Stimulated activated naive CD8-positive, alpha-beta T cell treated with anti-CD3 and anti-CD28 coated beads, Interleukin-15, Interleukin-2, amounts not matched to agents 100 ng/mL and 50 ng/mL, for 24 hours (primary cell): ENCODE data around the gene CTPS2.

Source experiments
- H3K27ac Mint-ChIP-seq: one replicate; pipeline ENCODE4 v1.8.0; 2021; ENCODE audit warnings: mild to moderate bottlenecking, mixed read lengths
- H3K27me3 Mint-ChIP-seq: one replicate; pipeline ENCODE4 v1.8.0; 2021; ENCODE audit warnings: mixed read lengths
- H3K36me3 Mint-ChIP-seq: one replicate; pipeline ENCODE4 v1.8.0; 2021; ENCODE audit warnings: low read depth, mixed read lengths
- H3K4me1 Mint-ChIP-seq: one replicate; pipeline ENCODE4 v1.8.0; 2021; ENCODE audit warnings: low read depth, mixed read lengths
- H3K4me3 Mint-ChIP-seq: one replicate; pipeline ENCODE4 v1.8.0; 2021; ENCODE audit warnings: mild to moderate bottlenecking, mixed read lengths
- H3K9me3 Mint-ChIP-seq: one replicate; pipeline ENCODE4 v1.8.0; 2021; ENCODE audit warnings: mixed read lengths

CTPS2 gene

GRCh38 chrX:16696956-16697355 lies 15.5 kb downstream of the CTPS2 start:
- Mint-ChIP-seq H3K4me3 (no peak overlapping the region), H3K27ac (no peak overlapping the region), H3K4me1 (no peaks in the 10 kb centered on the region), H3K36me3 (no peaks in the 10 kb centered on the region), H3K9me3 (no peaks in the 10 kb centered on the region), H3K27me3 (no peaks in the 10 kb centered on the region)

DNA sequence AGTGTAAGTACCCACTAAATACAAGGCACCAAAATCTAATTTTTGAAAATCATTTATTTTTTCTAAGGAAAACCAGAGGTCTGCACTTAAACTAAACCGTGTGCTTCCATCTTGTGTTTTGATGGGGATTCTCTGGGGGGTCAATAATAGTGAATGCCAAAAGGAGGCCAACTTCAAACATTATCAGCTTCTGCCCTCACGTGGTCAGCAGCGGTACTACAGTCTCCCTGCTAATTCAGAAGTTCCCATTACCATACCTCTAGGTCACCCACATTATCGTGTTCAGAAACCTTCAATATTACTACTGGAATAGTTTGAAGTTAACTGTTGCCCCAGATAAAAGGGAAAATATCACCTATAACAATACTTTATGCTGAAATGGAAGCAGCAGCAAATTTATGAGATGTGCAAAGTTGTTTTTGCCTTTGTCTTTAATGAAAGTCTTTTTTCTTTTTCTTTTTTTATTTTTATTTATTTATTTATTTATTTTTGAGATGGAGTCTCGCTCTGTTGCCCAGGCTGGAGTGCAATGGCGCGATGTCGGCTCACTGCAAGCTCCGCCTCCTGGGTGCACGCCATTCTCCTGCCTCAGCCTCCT lies 17.3 kb downstream of the CTPS2 start:
- Mint-ChIP-seq H3K4me1 (no peaks in the 10 kb centered on the region), H3K4me3 (no peak overlapping the region), H3K27ac (no peak overlapping the region), H3K36me3 (peaks cover 5% of the 10 kb centered on the region), H3K9me3 (no peaks in the 10 kb centered on the region), H3K27me3 (no peaks in the 10 kb centered on the region)

- Mint-ChIP-seq H3K36me3 (peaks cover 5% of the 10 kb centered on the region), H3K27me3 (no peaks in the 10 kb centered on the region), H3K27ac (no peak overlapping the region), H3K4me3 (no peak overlapping the region), H3K9me3 (no peaks in the 10 kb centered on the region), H3K4me1 (no peaks in the 10 kb centered on the region)
These were observed 25.0 kb downstream of the CTPS2 start for GRCh38 chrX:16687514-16687913.

- H3K27me3 Mint-ChIP-seq = no peaks in the 10 kb centered on the region
- no peaks in the 10 kb centered on the region for H3K9me3 Mint-ChIP-seq
- H3K4me3 Mint-ChIP-seq = no peak overlapping the region
- H3K4me1 Mint-ChIP-seq = no peaks in the 10 kb centered on the region
- H3K27ac Mint-ChIP-seq = no peak overlapping the region
- peaks cover under 1% of the 10 kb centered on the region for H3K36me3 Mint-ChIP-seq
These were observed 29.3 kb downstream of the CTPS2 start for GRCh38 chrX:16683007-16683664.

GRCh38 chrX:16678689-16679088 lies 33.8 kb downstream of the CTPS2 start:
- Mint-ChIP-seq H3K4me1 (no peaks in the 10 kb centered on the region), H3K27me3 (no peaks in the 10 kb centered on the region), H3K36me3 (peaks cover 11% of the 10 kb centered on the region), H3K4me3 (no peak overlapping the region), H3K9me3 (no peaks in the 10 kb centered on the region), H3K27ac (no peak overlapping the region)

GRCh38 chrX:16671005-16671404 lies 41.5 kb downstream of the CTPS2 start:
- Mint-ChIP-seq H3K4me1 (no peaks in the 10 kb centered on the region), H3K27ac (no peak overlapping the region), H3K4me3 (no peak overlapping the region)

DNA sequence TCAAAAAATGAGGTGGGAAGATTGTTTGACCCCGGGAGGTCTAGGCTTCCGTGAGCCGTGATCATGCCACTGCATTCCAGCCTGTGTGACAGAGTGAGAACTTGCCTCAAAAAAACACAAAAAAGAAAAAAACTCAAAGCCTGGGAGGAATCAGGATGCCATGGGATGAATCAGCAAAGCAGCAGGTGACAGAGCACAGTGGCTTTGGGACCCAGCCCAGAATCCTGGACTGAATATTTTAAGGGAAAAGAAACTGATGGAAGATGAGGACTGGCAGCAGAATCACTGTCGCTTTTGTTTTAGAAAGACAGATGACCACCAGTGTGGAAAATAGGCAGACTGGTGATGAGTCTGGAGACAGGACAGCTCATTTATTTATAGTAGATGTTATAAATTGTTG lies 45.9 kb downstream of the CTPS2 start:
- Mint-ChIP-seq H3K4me1 (peaks cover 5% of the 10 kb centered on the region), H3K36me3 (peaks cover 4% of the 10 kb centered on the region), H3K27me3 (no peaks in the 10 kb centered on the region), H3K4me3 (no peak overlapping the region), H3K9me3 (no peaks in the 10 kb centered on the region), H3K27ac (no peak overlapping the region)

More at GRCh38 chrX:16671005-16671404, 41.5 kb downstream of the CTPS2 start:
- H3K9me3 Mint-ChIP-seq = no peaks in the 10 kb centered on the region
- H3K36me3 Mint-ChIP-seq = no peaks in the 10 kb centered on the region
- no peaks in the 10 kb centered on the region for H3K27me3 Mint-ChIP-seq

DNA sequence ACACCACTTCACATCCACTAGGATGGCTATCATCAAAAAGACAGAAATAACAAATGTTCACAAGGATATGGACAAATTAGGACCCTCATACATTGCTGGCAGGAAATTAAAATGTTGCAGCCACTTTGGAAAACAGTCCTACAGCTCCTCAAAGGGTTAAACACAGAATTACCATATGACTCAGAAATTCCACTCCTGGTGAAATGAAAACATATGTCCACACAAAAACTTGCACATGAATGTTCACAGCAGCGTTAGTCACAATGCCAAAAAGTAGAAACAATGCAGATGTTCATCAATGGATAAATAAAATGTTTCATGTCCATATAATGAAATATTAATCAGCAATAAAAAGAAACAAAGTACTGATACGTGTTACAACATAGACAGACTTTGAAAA lies 47.4 kb downstream of the CTPS2 start:
- Mint-ChIP-seq H3K4me1 (peaks cover 5% of the 10 kb centered on the region), H3K9me3 (no peaks in the 10 kb centered on the region), H3K27me3 (no peaks in the 10 kb centered on the region), H3K27ac (no peak overlapping the region), H3K36me3 (peaks cover 4% of the 10 kb centered on the region), H3K4me3 (no peak overlapping the region)

DNA sequence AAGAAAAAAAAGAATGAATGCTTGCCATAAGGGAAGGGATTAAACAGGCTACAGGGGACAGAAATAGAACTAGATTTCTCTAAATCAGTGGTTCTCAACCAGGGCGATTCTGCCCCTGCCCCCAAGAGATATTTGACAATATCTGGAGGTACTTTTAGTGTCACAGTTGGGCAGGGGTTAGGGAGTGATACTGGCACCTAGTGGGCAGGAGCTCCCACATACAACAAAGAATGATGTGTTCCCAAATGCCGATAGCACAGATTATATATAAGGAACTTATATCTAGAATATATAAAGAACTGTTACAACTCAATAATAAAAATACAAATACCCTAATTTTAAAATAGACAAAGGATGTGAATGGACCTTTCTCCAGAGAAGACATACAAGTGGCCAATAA lies 47.8 kb downstream of the CTPS2 start:
- no peak overlapping the region for H3K4me3 Mint-ChIP-seq
- H3K36me3 Mint-ChIP-seq = peaks cover 4% of the 10 kb centered on the region
- H3K9me3 Mint-ChIP-seq = no peaks in the 10 kb centered on the region
- H3K27me3 Mint-ChIP-seq = no peaks in the 10 kb centered on the region
- H3K4me1 Mint-ChIP-seq = peaks cover 5% of the 10 kb centered on the region
- H3K27ac Mint-ChIP-seq = no peak overlapping the region

GRCh38 chrX:16664074-16664473 lies 48.4 kb downstream of the CTPS2 start:
- H3K27me3 Mint-ChIP-seq = no peaks in the 10 kb centered on the region
- H3K4me3 Mint-ChIP-seq = no peak overlapping the region
- H3K4me1 Mint-ChIP-seq = peaks cover 5% of the 10 kb centered on the region
- H3K27ac Mint-ChIP-seq = no peak overlapping the region
- H3K36me3 Mint-ChIP-seq = peaks cover 4% of the 10 kb centered on the region
- no peaks in the 10 kb centered on the region for H3K9me3 Mint-ChIP-seq

DNA sequence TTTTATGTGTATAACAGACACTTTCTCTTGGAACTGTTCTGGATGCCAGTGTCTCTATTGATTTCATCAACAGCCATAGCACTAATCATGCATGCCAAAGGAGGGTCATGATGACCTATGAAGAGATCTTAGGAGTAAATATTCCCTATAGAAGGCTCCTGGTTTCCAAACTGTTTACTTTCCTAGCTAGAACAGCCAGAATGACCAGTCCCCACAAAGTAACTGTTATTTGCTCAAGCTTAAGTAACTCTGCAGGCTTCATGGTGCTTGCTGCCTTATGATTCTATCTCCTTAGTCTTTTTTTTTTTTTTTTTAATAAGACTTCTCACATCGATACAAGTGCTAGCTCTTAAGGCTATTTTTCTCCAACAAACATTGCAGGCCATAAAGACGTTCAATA lies 50.1 kb downstream of the CTPS2 start:
- H3K27ac Mint-ChIP-seq = no peak overlapping the region
- H3K27me3 Mint-ChIP-seq = no peaks in the 10 kb centered on the region
- no peak overlapping the region for H3K4me3 Mint-ChIP-seq
- peaks cover 5% of the 10 kb centered on the region for H3K4me1 Mint-ChIP-seq
- peaks cover 7% of the 10 kb centered on the region for H3K36me3 Mint-ChIP-seq
- H3K9me3 Mint-ChIP-seq = no peaks in the 10 kb centered on the region

GRCh38 chrX:16661495-16661894 lies 51.0 kb downstream of the CTPS2 start:
- no peak overlapping the region for H3K4me3 Mint-ChIP-seq
- peaks cover 7% of the 10 kb centered on the region for H3K36me3 Mint-ChIP-seq
- H3K27ac Mint-ChIP-seq = no peak overlapping the region
- no peaks in the 10 kb centered on the region for H3K27me3 Mint-ChIP-seq
- H3K4me1 Mint-ChIP-seq = peaks cover 5% of the 10 kb centered on the region
- H3K9me3 Mint-ChIP-seq = no peaks in the 10 kb centered on the region

DNA sequence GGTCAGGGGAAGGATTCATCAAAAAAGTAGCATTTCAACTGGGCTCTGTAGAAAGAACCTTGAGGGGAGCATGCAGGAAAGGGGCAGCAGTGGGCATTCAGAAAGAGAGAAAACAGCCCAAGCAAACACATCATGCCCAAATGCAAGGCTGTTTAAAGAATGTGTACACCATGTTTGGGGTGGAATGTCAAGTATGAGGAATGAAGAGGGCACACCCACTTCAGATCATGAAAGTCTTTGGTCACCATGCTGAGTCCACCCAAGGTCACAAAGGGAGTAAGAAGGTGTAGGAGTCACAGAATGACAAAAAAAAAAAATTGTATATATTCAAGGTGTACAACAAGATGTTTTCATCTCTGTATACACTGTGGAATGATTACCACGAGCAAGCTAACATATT lies 53.1 kb downstream of the CTPS2 start:
- Mint-ChIP-seq H3K4me3 (no peak overlapping the region), H3K27ac (no peak overlapping the region), H3K27me3 (no peaks in the 10 kb centered on the region), H3K9me3 (no peaks in the 10 kb centered on the region), H3K36me3 (peaks cover 4% of the 10 kb centered on the region), H3K4me1 (no peaks in the 10 kb centered on the region)

- no peaks in the 10 kb centered on the region for H3K27me3 Mint-ChIP-seq
- H3K4me3 Mint-ChIP-seq = no peak overlapping the region
- H3K27ac Mint-ChIP-seq = no peak overlapping the region
- no peaks in the 10 kb centered on the region for H3K9me3 Mint-ChIP-seq
- H3K4me1 Mint-ChIP-seq = no peaks in the 10 kb centered on the region
- H3K36me3 Mint-ChIP-seq = peaks cover 4% of the 10 kb centered on the region
These were observed 54.2 kb downstream of the CTPS2 start for GRCh38 chrX:16658284-16658683.

GRCh38 chrX:16654093-16654492 lies 58.4 kb downstream of the CTPS2 start:
- no peak overlapping the region for H3K4me3 Mint-ChIP-seq
- no peaks in the 10 kb centered on the region for H3K27me3 Mint-ChIP-seq
- peaks cover 4% of the 10 kb centered on the region for H3K36me3 Mint-ChIP-seq
- H3K27ac Mint-ChIP-seq = no peak overlapping the region
- no peaks in the 10 kb centered on the region for H3K9me3 Mint-ChIP-seq
- no peaks in the 10 kb centered on the region for H3K4me1 Mint-ChIP-seq

GRCh38 chrX:16653424-16653823 lies 59.0 kb downstream of the CTPS2 start:
- Mint-ChIP-seq H3K36me3 (peaks cover 4% of the 10 kb centered on the region), H3K9me3 (no peaks in the 10 kb centered on the region), H3K27ac (no peak overlapping the region), H3K4me3 (no peak overlapping the region), H3K4me1 (no peaks in the 10 kb centered on the region), H3K27me3 (no peaks in the 10 kb centered on the region)
